Upper lobe of left lung (tissue), 4 donors: ENCODE measurements around the gene EMSY.

Source experiments
- EP300 ChIP-seq, 4 donors: sonication (generic); formaldehyde crosslinking; IDR thresholded peaks; one replicate each; pipeline ENCODE4 v1.5.1; 2017; ENCODE audit warnings: antibody characterized with exemption in 4 of 4, control low read depth in 2 of 4
- POLR2AphosphoS5 ChIP-seq, 2 donors: sonication (generic); formaldehyde crosslinking; IDR thresholded peaks; one replicate each; pipeline ENCODE4 v1.5.1; 2017; ENCODE audit warnings: antibody characterized with exemption in 2 of 2
- TF ChIP-seq, protein P1 (sequence below), 6 experiments: fragments of 450-650 bp in 4 of 6; fragments of 200-600 bp in 2 of 6; sonication (generic) in 2 of 6; IDR thresholded peaks; one replicate each; pipeline ENCODE4 v1.5.1; 2016 to 2019; ENCODE audit warnings: antibody characterized with exemption in 6 of 6

DNA sequence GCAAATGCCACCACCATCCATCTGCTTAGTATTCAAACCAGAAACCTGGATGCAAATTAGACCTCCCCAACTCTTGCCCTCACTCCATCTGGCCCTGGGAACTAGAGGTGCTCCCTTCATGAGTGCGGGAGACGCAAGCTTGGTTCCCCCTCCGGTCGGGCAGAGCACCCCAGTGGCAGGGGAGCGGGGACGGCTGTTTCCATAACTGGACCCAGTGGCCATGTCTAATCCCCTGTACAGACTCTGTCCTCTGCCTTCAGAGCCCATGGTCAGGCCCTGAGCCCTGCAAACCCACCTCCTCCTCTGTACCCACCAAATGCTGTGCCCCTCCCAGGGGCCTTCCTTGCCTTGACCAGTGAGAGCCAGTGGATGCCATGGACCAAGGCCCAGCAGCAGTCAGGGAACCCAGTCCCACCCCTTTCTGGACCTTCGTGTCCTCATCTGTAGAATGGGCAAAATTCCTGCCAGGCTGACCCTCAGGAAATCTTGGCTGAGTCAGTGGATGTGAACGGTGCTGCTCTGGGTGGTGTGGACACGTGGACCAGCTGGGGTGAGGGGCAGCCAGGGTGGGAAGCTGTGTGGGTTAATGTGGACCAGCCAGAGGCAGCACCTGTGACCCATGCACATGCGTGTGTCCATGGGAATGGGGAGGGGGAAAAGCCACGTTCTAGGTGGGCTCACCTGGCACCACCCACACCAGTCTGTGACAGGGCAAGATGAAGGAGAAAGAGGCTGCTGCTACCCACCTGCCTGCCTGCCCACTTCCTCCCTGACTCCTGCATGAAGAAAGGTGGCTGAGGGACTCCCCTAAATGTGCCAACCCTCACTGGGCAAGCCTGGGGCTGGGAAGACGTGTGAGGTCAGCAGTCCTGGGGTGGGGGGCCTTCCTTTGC, 153.0 kb downstream of the EMSY start:
- TF ChIP-seq, protein P1, sequence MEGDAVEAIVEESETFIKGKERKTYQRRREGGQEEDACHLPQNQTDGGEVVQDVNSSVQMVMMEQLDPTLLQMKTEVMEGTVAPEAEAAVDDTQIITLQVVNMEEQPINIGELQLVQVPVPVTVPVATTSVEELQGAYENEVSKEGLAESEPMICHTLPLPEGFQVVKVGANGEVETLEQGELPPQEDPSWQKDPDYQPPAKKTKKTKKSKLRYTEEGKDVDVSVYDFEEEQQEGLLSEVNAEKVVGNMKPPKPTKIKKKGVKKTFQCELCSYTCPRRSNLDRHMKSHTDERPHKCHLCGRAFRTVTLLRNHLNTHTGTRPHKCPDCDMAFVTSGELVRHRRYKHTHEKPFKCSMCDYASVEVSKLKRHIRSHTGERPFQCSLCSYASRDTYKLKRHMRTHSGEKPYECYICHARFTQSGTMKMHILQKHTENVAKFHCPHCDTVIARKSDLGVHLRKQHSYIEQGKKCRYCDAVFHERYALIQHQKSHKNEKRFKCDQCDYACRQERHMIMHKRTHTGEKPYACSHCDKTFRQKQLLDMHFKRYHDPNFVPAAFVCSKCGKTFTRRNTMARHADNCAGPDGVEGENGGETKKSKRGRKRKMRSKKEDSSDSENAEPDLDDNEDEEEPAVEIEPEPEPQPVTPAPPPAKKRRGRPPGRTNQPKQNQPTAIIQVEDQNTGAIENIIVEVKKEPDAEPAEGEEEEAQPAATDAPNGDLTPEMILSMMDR (IDR thresholded peaks at IDR 0.05) = no peak
- TF ChIP-seq POLR2AphosphoS5 (IDR thresholded peaks at IDR 0.05) = no peak
- TF ChIP-seq EP300 (IDR thresholded peaks at IDR 0.05) = no peak
